Smooth muscle cell of the brain vasculature (primary cell): ENCODE measurements around the gene POC1A.

Experiments used
- DNase-seq: peaks from one replicate; pipeline ENCODE4 v3.0.0-alpha.2; 2012; ENCODE audit warnings: low read depth, low spot score

POC1A gene

GRCh38 chr3:52104684-52105640 lies 49.3 kb downstream of the POC1A start:
- no peak for DNase-seq

DNA sequence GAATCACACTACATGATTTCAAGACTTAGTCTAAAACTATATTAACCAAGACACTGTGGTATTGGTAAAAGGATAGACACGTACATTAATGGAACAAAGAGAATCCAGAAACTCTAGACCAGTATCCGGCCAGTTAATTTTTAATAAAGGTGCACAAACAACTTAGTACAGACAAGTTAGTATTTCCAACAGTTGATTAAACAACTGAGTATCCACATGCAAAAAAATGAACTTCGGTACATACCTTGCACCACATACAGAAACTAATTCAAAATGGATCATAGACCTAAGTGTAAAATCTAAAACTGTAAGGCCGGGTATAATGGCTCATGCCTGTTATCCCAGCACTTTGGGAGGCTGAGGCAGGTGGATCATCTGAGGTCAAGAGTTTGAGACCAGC lies 51.3 kb downstream of the POC1A start:
- no peak for DNase-seq

DNA sequence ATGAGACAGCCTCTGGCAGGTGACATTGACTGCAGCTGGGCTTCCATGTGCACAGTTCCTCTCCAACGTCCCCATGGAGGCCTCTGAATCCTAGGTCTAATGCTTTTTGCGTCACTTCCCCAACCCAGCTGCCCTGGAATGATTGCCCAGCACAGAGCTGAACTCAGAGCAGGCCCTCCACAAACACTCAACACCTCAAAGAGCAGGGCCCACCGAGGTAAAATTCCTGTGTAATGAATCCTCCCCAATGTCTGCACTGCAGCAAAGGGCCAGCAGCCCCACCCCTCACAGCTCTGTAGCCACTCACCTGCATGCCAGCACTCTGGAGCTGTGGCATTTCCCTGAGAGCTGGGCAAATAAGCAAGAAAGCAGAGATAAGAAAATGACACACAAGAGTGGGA lies 55.2 kb downstream of the POC1A start:
- DNase-seq = no peak

DNA sequence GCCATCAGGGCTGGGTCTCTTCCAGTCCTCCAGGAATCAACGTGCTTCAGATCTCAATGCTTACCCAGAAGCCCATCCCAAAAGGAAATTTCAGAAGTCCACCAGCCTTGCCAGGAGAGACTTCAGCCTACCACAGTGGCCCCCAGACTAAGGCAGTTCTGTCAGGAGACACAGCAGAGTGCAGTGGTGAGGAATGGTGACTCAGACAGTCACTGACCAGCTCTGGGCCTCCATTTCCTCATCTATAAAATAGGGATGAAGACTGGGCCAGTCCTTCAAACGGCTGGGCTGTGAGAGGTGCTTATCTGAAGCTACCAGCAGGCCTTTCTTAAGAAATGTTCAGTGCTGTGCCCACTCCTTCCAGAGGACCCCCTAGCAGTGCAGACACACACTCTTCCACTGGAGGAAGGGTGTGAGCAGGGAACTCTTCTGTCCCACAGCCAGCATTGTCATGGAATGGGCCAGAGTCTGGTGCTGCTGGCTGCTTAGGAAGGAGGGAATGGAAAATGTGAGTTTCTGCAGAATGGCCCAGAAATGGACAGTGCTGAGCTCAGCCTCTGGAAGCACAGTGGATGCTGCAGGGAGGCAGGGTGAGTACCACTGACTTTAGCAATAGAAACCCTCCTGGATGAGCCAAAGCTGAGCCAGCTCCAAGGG lies 56.2 kb downstream of the POC1A start:
- no peak for DNase-seq

- no peak for DNase-seq
Measured at GRCh38 chr3:52095990-52096775, 58.0 kb downstream of the POC1A start.

DNA sequence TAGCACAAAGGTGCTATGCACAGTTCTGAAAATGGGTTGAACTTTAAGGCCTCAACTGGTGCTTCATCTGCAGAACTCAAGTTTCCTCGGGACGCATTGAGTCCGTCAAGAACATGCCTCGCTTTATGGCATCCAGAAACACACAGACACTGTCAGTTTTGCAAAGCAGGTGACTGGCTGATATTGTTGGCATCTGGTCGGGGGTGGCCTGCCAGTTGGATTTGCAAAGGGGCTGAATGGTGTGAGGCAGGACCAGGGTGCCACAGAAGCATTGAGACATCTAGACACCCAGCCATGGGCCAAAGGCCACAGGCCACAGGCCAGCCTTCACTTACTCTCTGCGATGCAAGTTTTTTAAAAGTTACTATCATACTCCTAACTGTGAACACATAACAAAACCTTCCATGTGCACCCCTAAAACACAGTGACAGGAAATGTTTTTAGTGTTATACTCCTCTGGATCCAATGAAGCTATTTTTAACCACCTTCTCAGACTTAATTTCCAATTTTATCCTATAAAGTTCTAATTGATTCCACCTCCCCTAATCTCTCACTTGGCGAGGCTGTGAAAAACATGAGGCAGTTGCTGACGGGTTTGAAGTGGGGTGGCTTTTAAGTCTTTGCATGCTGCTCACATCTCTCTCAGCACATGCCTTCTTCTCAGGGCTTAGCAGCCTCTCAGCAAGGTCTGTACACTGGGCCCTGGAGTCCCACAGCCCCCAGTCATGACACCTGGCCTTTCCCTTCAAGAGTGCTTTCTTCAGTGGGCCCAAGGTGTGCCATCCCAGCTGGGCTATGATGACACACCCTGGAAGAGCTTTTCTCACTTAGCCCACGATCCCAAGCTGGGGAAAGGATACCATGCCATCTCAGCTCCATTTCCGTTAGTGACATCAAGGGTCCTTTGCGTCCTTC lies 59.4 kb downstream of the POC1A start:
- no peak for DNase-seq

- DNase-seq = peak; percentile 45
Measured at GRCh38 chr3:52093756-52094545, 60.3 kb downstream of the POC1A start.

GRCh38 chr3:52092891-52093290 lies 61.3 kb downstream of the POC1A start:
- DNase-seq = no peak

DNA sequence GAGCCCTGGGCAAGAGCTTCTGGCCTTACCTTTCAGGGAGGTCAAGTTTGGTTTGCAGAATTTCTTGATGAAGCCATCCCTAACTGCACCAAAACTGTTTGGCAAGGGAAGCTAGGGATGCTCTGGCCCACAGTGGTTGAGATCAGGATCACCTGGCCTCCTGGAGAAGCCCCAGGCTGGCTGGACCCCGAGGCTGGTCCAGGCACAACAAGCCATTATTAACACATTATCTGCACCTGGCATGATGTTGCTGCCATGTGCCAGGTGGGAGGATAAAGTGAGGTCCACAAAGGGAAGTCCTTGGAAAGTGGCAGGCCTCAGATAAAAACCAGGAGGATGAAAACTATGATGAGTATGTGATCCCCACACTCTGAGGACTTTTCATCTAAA lies 62.0 kb downstream of the POC1A start:
- no peak for DNase-seq

DNA sequence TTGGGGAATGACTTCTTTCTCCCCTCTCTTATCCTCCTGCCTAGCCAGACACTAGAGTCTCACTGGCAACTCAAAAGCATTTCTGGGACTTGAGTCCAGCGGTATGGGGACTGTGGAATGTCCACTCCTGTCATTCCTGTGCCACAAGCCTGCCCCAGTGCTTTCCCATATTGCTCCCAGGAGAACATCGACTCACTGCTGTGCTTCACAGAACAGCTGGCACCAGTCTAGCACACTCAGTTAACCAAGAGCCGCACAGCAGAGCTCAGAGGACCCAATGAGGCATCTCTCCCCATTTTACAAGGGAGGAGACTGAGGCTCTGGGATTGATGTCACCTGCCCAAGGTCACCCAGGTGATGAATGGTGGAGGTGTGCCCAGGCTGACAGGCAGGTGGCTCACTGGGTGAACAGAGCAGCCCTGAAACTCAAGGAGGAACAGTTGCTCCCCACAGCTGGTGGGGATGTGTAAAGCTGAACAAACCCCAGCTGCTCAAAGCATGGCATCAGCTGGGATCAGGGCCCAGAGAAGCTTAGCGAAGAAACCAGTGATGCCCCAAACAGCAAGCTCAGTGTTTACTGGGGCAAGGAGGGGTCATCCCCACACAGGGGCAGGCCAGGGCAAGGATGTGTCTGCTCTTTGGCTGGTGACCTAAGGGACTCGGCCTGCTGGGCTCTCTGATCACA lies 62.5 kb downstream of the POC1A start:
- no peak for DNase-seq

- DNase-seq = peak; percentile 54
Measured at GRCh38 chr3:52090933-52091468, 63.2 kb downstream of the POC1A start.

- DNase-seq = peak; percentile 94
Measured at GRCh38 chr3:52090131-52090932, 63.9 kb downstream of the POC1A start.

- DNase-seq = no peak
Measured at GRCh38 chr3:52089691-52090090, 64.5 kb downstream of the POC1A start.

GRCh38 chr3:52088445-52089367 lies 65.5 kb downstream of the POC1A start:
- no peak for DNase-seq

GRCh38 chr3:52087731-52088130 lies 66.5 kb downstream of the POC1A start:
- DNase-seq = no peak

- no peak for DNase-seq
Measured at GRCh38 chr3:52086976-52087663, 67.1 kb downstream of the POC1A start.

DNA sequence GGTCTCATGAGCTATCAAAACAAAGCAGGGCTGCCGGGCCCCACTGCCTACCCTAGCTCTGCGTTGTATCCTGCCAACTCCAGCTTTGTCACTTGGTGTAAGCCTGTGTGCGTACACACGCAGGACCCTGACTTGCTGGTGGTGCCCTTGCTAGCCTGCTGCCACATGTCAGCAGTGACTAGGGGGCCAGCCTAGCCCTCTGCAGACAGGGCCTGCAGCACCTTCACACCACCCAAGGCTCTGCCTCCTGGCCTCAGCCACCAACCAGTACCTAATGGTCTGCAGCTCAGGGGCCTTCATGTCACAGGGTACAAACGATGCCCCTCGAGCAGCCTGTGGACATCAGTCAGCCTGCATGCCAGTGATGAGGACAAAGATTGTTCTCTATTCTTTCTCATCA lies 67.8 kb downstream of the POC1A start:
- no peak for DNase-seq
